H9 (cell line): ENCODE results near the gene EIF2S3B. TPM values are rescaled to one million over a fixed set of nuclear protein-coding genes. Genes with fewer than 3 reads are reported as not detected.
A peak's percentile ranks its signal among the peaks of the same experiment; 100 is the strongest.

Experiments used
- DNase-seq: peaks from one replicate; pipeline ENCODE4 v3.0.0-alpha.2; 2017
- H2AFZ ChIP-seq: one replicate; pipeline ENCODE4 v1.6.1; 2013; ENCODE audit warnings: mild to moderate bottlenecking, low read length, control low read depth, moderate library complexity
- H2AK5ac ChIP-seq: 2 replicates; pipeline ENCODE4 v1.6.1; 2013; ENCODE audit warnings: low read length, control low read depth, mixed read lengths; ENCODE audit not compliant: insufficient read length
- H2BK120ac ChIP-seq: one replicate; pipeline ENCODE4 v1.6.1; 2013; ENCODE audit warnings: low read depth, mild to moderate bottlenecking, low read length, control low read depth, inconsistent platforms; ENCODE audit not compliant: poor library complexity, severe bottlenecking
- H2BK12ac ChIP-seq: 2 replicates; pipeline ENCODE4 v1.6.1; 2013; ENCODE audit warnings: low read length, control low read depth, mixed read lengths, low read depth; ENCODE audit not compliant: insufficient read length
- H2BK15ac ChIP-seq: 2 replicates; pipeline ENCODE4 v1.6.1; 2013; ENCODE audit warnings: low read depth, low read length, control low read depth
- H2BK20ac ChIP-seq: one replicate; pipeline ENCODE4 v1.6.1; 2013; ENCODE audit warnings: low read depth, mild to moderate bottlenecking, low read length, control low read depth, inconsistent platforms; ENCODE audit not compliant: poor library complexity, severe bottlenecking
- H2BK5ac ChIP-seq: 2 replicates; pipeline ENCODE4 v1.6.1; 2013; ENCODE audit warnings: low read length, control low read depth, mixed read lengths; ENCODE audit not compliant: insufficient read length
- H3K14ac ChIP-seq: 2 replicates; pipeline ENCODE4 v1.6.1; 2013; ENCODE audit warnings: low read length, control low read depth; ENCODE audit not compliant: insufficient read depth
- H3K18ac ChIP-seq: 2 replicates; pipeline ENCODE4 v1.6.1; 2013; ENCODE audit warnings: low read depth, mild to moderate bottlenecking, mixed read lengths, low read length, control low read depth; ENCODE audit not compliant: insufficient read length
- H3K23ac ChIP-seq: 2 replicates; pipeline ENCODE4 v1.6.1; 2013; ENCODE audit warnings: low read length, control low read depth, mixed read lengths, low read depth; ENCODE audit not compliant: insufficient read length
- H3K23me2 ChIP-seq: 2 replicates; pipeline ENCODE4 v1.6.1; 2013; ENCODE audit warnings: low read depth, mild to moderate bottlenecking, mixed read lengths, low read length, control low read depth; ENCODE audit not compliant: insufficient read length, poor library complexity, severe bottlenecking
- H3K27ac ChIP-seq: 2 replicates; pipeline ENCODE4 v1.5.1; 2013; ENCODE audit warnings: low read length, control low read depth, mixed read lengths, low read depth; ENCODE audit not compliant: insufficient read length
- H3K27me3 ChIP-seq: 2 replicates; pipeline ENCODE4 v1.6.1; 2013; ENCODE audit warnings: low read length, control low read depth, inconsistent platforms; ENCODE audit not compliant: insufficient read depth
- H3K4ac ChIP-seq: 2 replicates; pipeline ENCODE4 v1.6.1; 2013; ENCODE audit warnings: low read depth, mild to moderate bottlenecking, control low read depth, inconsistent platforms, low read length, moderate library complexity
- H3K4me1 ChIP-seq: 2 replicates; pipeline ENCODE4 v1.6.1; 2013; ENCODE audit warnings: low read length, control low read depth, inconsistent platforms; ENCODE audit not compliant: insufficient read depth
- H3K4me2 ChIP-seq: 2 replicates; pipeline ENCODE4 v1.6.1; 2013; ENCODE audit warnings: low read length, control low read depth, mixed read lengths; ENCODE audit not compliant: insufficient read length, insufficient read depth
- H3K56ac ChIP-seq: 2 replicates; pipeline ENCODE4 v1.6.1; 2013; ENCODE audit warnings: low read depth, mild to moderate bottlenecking, mixed read lengths, low read length, control low read depth; ENCODE audit not compliant: insufficient read length
- H3K79me1 ChIP-seq: 2 replicates; pipeline ENCODE4 v1.6.1; 2013; ENCODE audit warnings: low read depth, mild to moderate bottlenecking, moderate library complexity, low read length, control low read depth, inconsistent platforms; ENCODE audit not compliant: insufficient read depth, poor library complexity, severe bottlenecking
- H3K79me2 ChIP-seq: 2 replicates; pipeline ENCODE4 v1.6.1; 2013; ENCODE audit warnings: low read length, control low read depth, inconsistent platforms; ENCODE audit not compliant: insufficient read depth
- H3K9ac ChIP-seq: 2 replicates; pipeline ENCODE4 v1.6.1; 2013; ENCODE audit warnings: low read length, control low read depth, mixed read lengths; ENCODE audit not compliant: insufficient read length; ENCODE audit errors: extremely low read depth
- H3K9me3 ChIP-seq: one replicate; pipeline ENCODE4 v1.6.1; 2013; ENCODE audit warnings: low read depth, low read length, inconsistent platforms; ENCODE audit not compliant: control insufficient read depth
- H3T11ph ChIP-seq: one replicate; pipeline ENCODE4 v1.6.1; 2013; ENCODE audit warnings: mild to moderate bottlenecking, low read length, control low read depth, inconsistent platforms
- H4K20me1 ChIP-seq: one replicate; pipeline ENCODE4 v1.6.1; 2013; ENCODE audit not compliant: control insufficient read depth, insufficient read length, insufficient read depth
- H4K5ac ChIP-seq: 2 replicates; pipeline ENCODE4 v1.6.1; 2013; ENCODE audit warnings: low read depth, mild to moderate bottlenecking, mixed read lengths, low read length, control low read depth; ENCODE audit not compliant: insufficient read length
- H4K8ac ChIP-seq: replicated peaks from 2 replicates; pipeline ENCODE4 v1.6.1; 2013; ENCODE audit warnings: low read length, control low read depth, mixed read lengths, low read depth; ENCODE audit not compliant: insufficient read length
- H4K91ac ChIP-seq: 2 replicates; pipeline ENCODE4 v1.6.1; 2013; ENCODE audit warnings: low read depth, mild to moderate bottlenecking, moderate library complexity, mixed read lengths, low read length, control low read depth; ENCODE audit not compliant: insufficient read length
- H3K27ac Mint-ChIP-seq, 3 experiments: 2 replicates in 2 of 3; 3 replicates in 1 of 3; pipeline ENCODE4 v1.8.0; 2020 to 2021; ENCODE audit warnings: mixed read lengths in 3 of 3, mild to moderate bottlenecking in 1 of 3, moderate library complexity in 1 of 3
- H3K27me3 Mint-ChIP-seq: 2 replicates; pipeline ENCODE4 v1.8.0; 2021; ENCODE audit warnings: low read depth, mild to moderate bottlenecking, moderate library complexity, mixed read lengths
- H3K36me3 Mint-ChIP-seq, 3 experiments: 2 replicates in 2 of 3; 3 replicates in 1 of 3; pipeline ENCODE4 v1.8.0; 2020 to 2021; ENCODE audit warnings: low read depth in 3 of 3, mixed read lengths in 3 of 3; ENCODE audit not compliant: insufficient read depth in 1 of 3
- H3K4me1 Mint-ChIP-seq, 2 experiments: 2 replicates each; pipeline ENCODE4 v1.8.0; 2020; ENCODE audit warnings: mixed read lengths in 2 of 2
- H3K4me3 Mint-ChIP-seq, 2 experiments: 2 replicates in 1 of 2; 3 replicates in 1 of 2; pipeline ENCODE4 v1.8.0; 2020 to 2021; ENCODE audit warnings: mild to moderate bottlenecking in 2 of 2, mixed read lengths in 2 of 2, moderate library complexity in 1 of 2
- H3K9me3 Mint-ChIP-seq, 2 experiments: 2 replicates in 1 of 2; 3 replicates in 1 of 2; pipeline ENCODE4 v1.8.0; 2020; ENCODE audit warnings: mild to moderate bottlenecking in 2 of 2, mixed read lengths in 2 of 2, moderate library complexity in 1 of 2
- WGBS: extraction: QIAGEN DNeasy Blood & Tissue Kit; methylation state at CpG from one replicate; pipeline ENCODE4 v1.1.7; 2013; ENCODE audit warnings: missing lambda C conversion rate, low lambda C conversion rate, mixed read lengths; ENCODE audit not compliant: insufficient read length; ENCODE audit errors: extremely low coverage; 5-methylcytosine and 5-hydroxymethylcytosine counted together
- total RNA-seq: library from RNA; stranded (reverse); gene quantifications from 2 replicates; pipeline ENCODE4 v1.2.1, GENCODE V29; 2021
- TF ChIP-seq, protein P1 (sequence below): fragments of 200-600 bp; sonication (generic); conservative IDR thresholded peaks from 3 replicates; pipeline ENCODE4 v1.8.0; 2021; ENCODE audit warnings: antibody characterized with exemption, mild to moderate bottlenecking

The EIF2S3B gene
- total RNA-seq, 1 experiment from 2014 or later: 2.1 TPM

DNA sequence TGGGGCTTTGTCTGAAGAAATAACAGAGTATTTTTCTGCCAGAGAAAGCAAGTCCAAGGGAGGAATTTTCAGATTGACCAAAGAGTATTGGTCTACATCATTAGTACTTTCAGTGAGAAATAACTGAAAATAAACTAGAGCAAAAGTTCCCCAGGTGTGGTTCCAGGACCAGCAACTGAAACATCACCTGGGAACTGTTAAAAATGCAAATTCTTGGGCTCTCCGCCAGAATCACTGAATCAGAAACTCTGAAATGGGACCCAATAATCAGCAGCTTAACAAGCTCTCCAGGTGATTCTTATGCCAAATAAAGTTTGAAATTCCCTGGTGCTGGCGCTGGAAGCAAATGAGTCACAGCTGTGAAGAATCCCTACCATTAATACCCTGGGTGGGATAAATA lies 52.1 kb downstream of the EIF2S3B start:
- H2AK5ac ChIP-seq: no peak overlapping the region
- TF ChIP-seq, protein P1, sequence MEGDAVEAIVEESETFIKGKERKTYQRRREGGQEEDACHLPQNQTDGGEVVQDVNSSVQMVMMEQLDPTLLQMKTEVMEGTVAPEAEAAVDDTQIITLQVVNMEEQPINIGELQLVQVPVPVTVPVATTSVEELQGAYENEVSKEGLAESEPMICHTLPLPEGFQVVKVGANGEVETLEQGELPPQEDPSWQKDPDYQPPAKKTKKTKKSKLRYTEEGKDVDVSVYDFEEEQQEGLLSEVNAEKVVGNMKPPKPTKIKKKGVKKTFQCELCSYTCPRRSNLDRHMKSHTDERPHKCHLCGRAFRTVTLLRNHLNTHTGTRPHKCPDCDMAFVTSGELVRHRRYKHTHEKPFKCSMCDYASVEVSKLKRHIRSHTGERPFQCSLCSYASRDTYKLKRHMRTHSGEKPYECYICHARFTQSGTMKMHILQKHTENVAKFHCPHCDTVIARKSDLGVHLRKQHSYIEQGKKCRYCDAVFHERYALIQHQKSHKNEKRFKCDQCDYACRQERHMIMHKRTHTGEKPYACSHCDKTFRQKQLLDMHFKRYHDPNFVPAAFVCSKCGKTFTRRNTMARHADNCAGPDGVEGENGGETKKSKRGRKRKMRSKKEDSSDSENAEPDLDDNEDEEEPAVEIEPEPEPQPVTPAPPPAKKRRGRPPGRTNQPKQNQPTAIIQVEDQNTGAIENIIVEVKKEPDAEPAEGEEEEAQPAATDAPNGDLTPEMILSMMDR: no peak
- H4K20me1 ChIP-seq: no peaks in the 10 kb centered on the region
- H3K79me2 ChIP-seq: no peaks in the 10 kb centered on the region
- H3K23me2 ChIP-seq: no peaks in the 10 kb centered on the region
- no peak overlapping the region for H2AFZ ChIP-seq
- no peak overlapping the region for H3K4ac ChIP-seq
- peaks cover 14% of the 10 kb centered on the region in 2 experiments for H3K4me1 Mint-ChIP-seq
- H2BK20ac ChIP-seq: no peak overlapping the region
- H3K56ac ChIP-seq: no peak overlapping the region
- H3K18ac ChIP-seq: no peak overlapping the region
- H4K91ac ChIP-seq: no peak overlapping the region
- H2BK120ac ChIP-seq: no peak overlapping the region
- H3T11ph ChIP-seq: no peak overlapping the region
- H3K36me3 Mint-ChIP-seq: peaks cover 0 to 2% (median 0%) of the 10 kb centered on the region in 3 experiments; a peak in 1 of 7 replicates
- no peak for DNase-seq
- H3K9ac ChIP-seq: no peak overlapping the region
- H3K9me3 ChIP-seq: no peaks in the 10 kb centered on the region
- H2BK15ac ChIP-seq: no peak overlapping the region
- H3K23ac ChIP-seq: no peak overlapping the region
- H3K27me3 ChIP-seq: no peaks in the 10 kb centered on the region
- no peaks in the 10 kb centered on the region; the same call in 1 of the 2 replicates for H3K4me1 ChIP-seq
- peak overlapping the region in 2 of 3 experiments; percentile 3 to 56; a peak in 2 of 7 replicates for H3K27ac Mint-ChIP-seq
- 0 out of 5 replicates have a peak overlapping the region, but pooled peaks of 1 of the 2 experiments have one; percentile 1 for H3K4me3 Mint-ChIP-seq
- H3K14ac ChIP-seq: no peak overlapping the region
- no peak overlapping the region for H3K27ac ChIP-seq
- no peaks in the 10 kb centered on the region for H3K79me1 ChIP-seq
- no peak overlapping the region for H2BK5ac ChIP-seq
- no peak overlapping the region for H3K4me2 ChIP-seq
- H3K9me3 Mint-ChIP-seq: 0 out of 5 replicates have a peak, but pooled peaks cover 0 to 2% of the 10 kb centered on the region in 2 experiments
- no CpG with 5 or more reads among the region's 2 CpGs for WGBS
- no peak overlapping the region for H2BK12ac ChIP-seq
- no peak overlapping the region for H4K5ac ChIP-seq
- no peak overlapping the region for H4K8ac ChIP-seq
- H3K27me3 Mint-ChIP-seq: peaks cover 2% of the 10 kb centered on the region; the same call in 1 of the 2 replicates

Other genes starting within 250 kb of the EIF2S3B start
- gene KLRD1, start 198.0 kb upstream of the EIF2S3B start, total RNA-seq: not detected in 2 replicates
- not detected in 2 replicates for gene KLRK1, start 115.8 kb upstream of the EIF2S3B start, total RNA-seq
- gene KLRC4, start 96.1 kb upstream of the EIF2S3B start, total RNA-seq: not detected in 2 replicates
- not detected in 2 replicates for gene KLRC3, start 85.3 kb upstream of the EIF2S3B start, total RNA-seq
- gene KLRC2, start 69.9 kb upstream of the EIF2S3B start, total RNA-seq: not detected in 2 replicates
- not detected in 2 replicates for gene KLRC1, start 52.5 kb upstream of the EIF2S3B start, total RNA-seq
- 64.5 and 66.6 TPM in 2 replicates for gene MAGOHB, start 107.7 kb downstream of the EIF2S3B start, total RNA-seq
- 0.37 and 0.57 TPM in 2 replicates for gene STYK1, start 168.2 kb downstream of the EIF2S3B start, total RNA-seq
- gene YBX3, start 217.4 kb downstream of the EIF2S3B start, total RNA-seq: 343 and 350 TPM in 2 replicates